Activated CD4-positive, alpha-beta T cell treated with anti-CD3 and anti-CD28 coated beads, Interleukin-2, amount 10 ng/mL, durations not matched to agents 7 days and 5 days (primary cell): ENCODE measurements around the gene FAM78B. TPM values are rescaled to one million over a fixed set of nuclear protein-coding genes. Genes with fewer than 3 reads are reported as not detected.

Experiments used
- CTCF ChIA-PET: fragments of 350-600 bp; sonication (Branson Sonifier 250); formaldehyde crosslinking; loops from one replicate; lab custom pipeline; 2021; ENCODE audit warnings: antibody characterized with exemption; lab: Charles Lee
- POLR2A ChIA-PET: fragments of 350-600 bp; sonication (Branson Sonifier 250); formaldehyde crosslinking; loops from one replicate; lab custom pipeline; 2021; ENCODE audit warnings: antibody characterized with exemption; lab: Charles Lee
- DNase-seq: peaks from one replicate; pipeline ENCODE4 v3.0.0-alpha.2; 2020
- H3K27ac Mint-ChIP-seq: one replicate; pipeline ENCODE4 v1.8.0; 2021; ENCODE audit warnings: mild to moderate bottlenecking, moderate library complexity, mixed read lengths
- H3K27me3 Mint-ChIP-seq: one replicate; pipeline ENCODE4 v1.8.0; 2021; ENCODE audit warnings: mixed read lengths
- H3K36me3 Mint-ChIP-seq: one replicate; pipeline ENCODE4 v1.8.0; 2021; ENCODE audit warnings: low read depth, mixed read lengths
- H3K4me1 Mint-ChIP-seq: one replicate; pipeline ENCODE4 v1.8.0; 2021; ENCODE audit warnings: mixed read lengths
- H3K4me3 Mint-ChIP-seq: one replicate; pipeline ENCODE4 v1.8.0; 2021; ENCODE audit warnings: mild to moderate bottlenecking, moderate library complexity, mixed read lengths
- H3K9me3 Mint-ChIP-seq: one replicate; pipeline ENCODE4 v1.8.0; 2021; ENCODE audit warnings: mixed read lengths
- total RNA-seq, 2 experiments: library from RNA; stranded (reverse); gene quantifications; one replicate each; pipeline ENCODE4 v1.2.3, GENCODE V29; 2021

FAM78B gene
- total RNA-seq, 2 experiments from 2014 or later, result 0.17 to 0.35 TPM

- no peaks in the 10 kb centered on the region for H3K4me1 Mint-ChIP-seq
- no peak overlapping the region for H3K4me3 Mint-ChIP-seq
- H3K27ac Mint-ChIP-seq, result no peak overlapping the region
- ChIA-PET CTCF (no interaction called here), POLR2A (no interaction called here)
- no peaks in the 10 kb centered on the region for H3K36me3 Mint-ChIP-seq
- no peak for DNase-seq
- H3K27me3 Mint-ChIP-seq, result no peaks in the 10 kb centered on the region
- no peaks in the 10 kb centered on the region for H3K9me3 Mint-ChIP-seq
Measured at GRCh38 chr1:166155108-166155507, 11.7 kb downstream of the FAM78B start.

DNA sequence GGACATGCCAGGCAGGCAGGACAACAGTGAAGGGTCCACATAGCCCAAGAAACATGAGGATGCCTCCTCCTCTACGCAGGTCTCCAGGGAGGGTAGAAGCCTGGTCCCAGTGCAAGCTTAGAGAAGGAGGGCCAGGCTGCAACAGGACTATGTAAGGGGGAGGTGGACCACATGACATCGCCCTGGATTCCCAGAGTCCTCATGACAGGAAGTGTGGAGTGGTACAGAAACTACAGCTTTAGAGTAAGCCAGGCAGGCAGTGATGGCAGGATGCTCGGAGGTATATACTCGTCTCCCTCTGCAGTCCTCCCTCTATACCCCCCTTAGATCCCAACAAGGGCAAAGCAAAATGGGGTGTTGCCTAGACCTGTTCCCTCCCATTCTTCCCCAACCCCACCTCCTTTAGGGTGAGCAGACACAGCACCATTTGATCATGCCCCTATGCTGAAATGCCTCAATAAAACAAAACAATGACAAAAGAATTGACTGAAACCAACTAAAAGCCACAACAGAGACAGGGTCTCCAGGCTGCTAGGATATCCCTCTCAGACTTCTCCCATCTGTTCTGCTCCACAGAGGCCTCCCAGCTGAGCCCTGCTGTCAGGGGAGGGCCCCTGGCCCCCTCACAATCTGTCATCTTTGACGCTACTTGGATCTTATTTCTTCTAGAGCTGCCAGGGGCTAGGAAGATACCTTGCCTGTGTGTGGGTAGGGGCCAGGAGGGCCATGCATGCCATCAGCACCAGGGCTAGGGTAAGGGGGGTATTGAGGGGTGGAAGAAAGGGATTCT lies 13.1 kb downstream of the FAM78B start:
- POLR2A ChIA-PET, result no interaction called here
- CTCF ChIA-PET, result no interaction called here
- H3K9me3 Mint-ChIP-seq, result no peaks in the 10 kb centered on the region
- no peak for DNase-seq
- H3K4me3 Mint-ChIP-seq, result no peak overlapping the region
- no peaks in the 10 kb centered on the region for H3K36me3 Mint-ChIP-seq
- no peaks in the 10 kb centered on the region for H3K27me3 Mint-ChIP-seq
- no peaks in the 10 kb centered on the region for H3K4me1 Mint-ChIP-seq
- no peak overlapping the region for H3K27ac Mint-ChIP-seq

DNA sequence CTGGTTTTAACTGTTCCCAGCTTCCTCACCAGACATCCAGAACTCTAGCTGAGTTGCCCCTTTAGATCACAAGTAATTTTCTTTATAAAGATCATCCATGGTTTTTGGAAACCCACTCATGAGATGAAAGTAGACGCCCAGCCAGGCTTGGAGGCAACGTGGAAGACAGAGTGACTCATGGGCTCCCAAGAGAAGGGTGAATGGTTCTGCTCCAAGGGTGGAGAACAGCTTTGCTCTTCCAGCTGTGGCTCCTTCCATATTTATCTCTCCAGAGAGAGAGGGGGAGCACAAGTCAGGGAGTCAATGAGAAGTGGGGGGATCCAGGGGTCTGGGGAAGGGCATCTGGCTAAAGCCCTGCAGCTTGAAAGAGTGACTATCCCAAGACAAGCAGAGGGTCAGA lies 13.8 kb downstream of the FAM78B start:
- Mint-ChIP-seq H3K27ac (no peak overlapping the region), H3K4me1 (no peaks in the 10 kb centered on the region), H3K36me3 (no peaks in the 10 kb centered on the region), H3K4me3 (no peak overlapping the region), H3K9me3 (no peaks in the 10 kb centered on the region), H3K27me3 (no peaks in the 10 kb centered on the region)
- POLR2A ChIA-PET, result no interaction called here
- CTCF ChIA-PET, result interaction anchor here (1.6 kb wide), 1 partner anchor 9 kb away, joined by 4 read pairs; no protein-coding TSS in a partner anchor
- no peak for DNase-seq

GRCh38 chr1:166151804-166152203 lies 15.0 kb downstream of the FAM78B start:
- DNase-seq, result no peak
- POLR2A ChIA-PET, result no interaction called here
- CTCF ChIA-PET, result interaction anchor here (1.6 kb wide), 1 partner anchor 10 kb away, joined by 4 read pairs; no protein-coding TSS in a partner anchor
- no peak overlapping the region for H3K4me3 Mint-ChIP-seq
- no peaks in the 10 kb centered on the region for H3K4me1 Mint-ChIP-seq
- no peaks in the 10 kb centered on the region for H3K36me3 Mint-ChIP-seq
- no peaks in the 10 kb centered on the region for H3K27me3 Mint-ChIP-seq
- no peak overlapping the region for H3K27ac Mint-ChIP-seq
- H3K9me3 Mint-ChIP-seq, result no peaks in the 10 kb centered on the region

DNA sequence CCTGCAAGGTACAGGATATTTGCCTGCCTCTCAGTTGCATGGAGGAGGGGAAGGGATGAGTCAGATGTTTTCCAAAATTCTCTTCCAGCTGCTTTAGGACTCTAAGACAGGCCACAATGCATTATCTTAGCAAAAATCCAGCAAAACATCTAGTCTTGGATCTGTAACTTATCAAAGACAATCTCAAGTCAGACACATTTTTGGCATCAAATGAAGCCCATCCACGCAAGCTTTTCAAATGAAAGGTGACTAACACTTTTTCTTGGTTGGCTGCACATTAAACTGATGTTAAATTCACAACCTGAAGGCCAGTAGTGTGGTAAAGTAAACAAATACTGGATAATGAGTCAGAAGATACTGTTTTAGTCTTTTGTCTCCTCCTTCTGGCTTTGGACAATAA lies 21.3 kb downstream of the FAM78B start:
- POLR2A ChIA-PET, result no interaction called here

GRCh38 chr1:166141969-166142368 lies 24.8 kb downstream of the FAM78B start:
- peaks cover 2% of the 10 kb centered on the region for H3K27me3 Mint-ChIP-seq
- no peak overlapping the region for H3K4me3 Mint-ChIP-seq
- CTCF ChIA-PET, result no interaction called here
- no peaks in the 10 kb centered on the region for H3K4me1 Mint-ChIP-seq
- DNase-seq, result no peak
- no peaks in the 10 kb centered on the region for H3K36me3 Mint-ChIP-seq
- no peak overlapping the region for H3K27ac Mint-ChIP-seq
- POLR2A ChIA-PET, result interaction anchor here (0.6 kb wide), 1 partner anchor 456 kb away, joined by 3 read pairs; no protein-coding TSS in a partner anchor
- no peaks in the 10 kb centered on the region for H3K9me3 Mint-ChIP-seq

More for the DNA sequence above, 21.3 kb downstream of the FAM78B start:
- H3K4me3 Mint-ChIP-seq, result no peak overlapping the region
- peaks cover 2% of the 10 kb centered on the region for H3K27me3 Mint-ChIP-seq
- no peaks in the 10 kb centered on the region for H3K9me3 Mint-ChIP-seq
- H3K27ac Mint-ChIP-seq, result no peak overlapping the region
- DNase-seq, result no peak
- no peaks in the 10 kb centered on the region for H3K4me1 Mint-ChIP-seq
- H3K36me3 Mint-ChIP-seq, result no peaks in the 10 kb centered on the region
- CTCF ChIA-PET, result no interaction called here

DNA sequence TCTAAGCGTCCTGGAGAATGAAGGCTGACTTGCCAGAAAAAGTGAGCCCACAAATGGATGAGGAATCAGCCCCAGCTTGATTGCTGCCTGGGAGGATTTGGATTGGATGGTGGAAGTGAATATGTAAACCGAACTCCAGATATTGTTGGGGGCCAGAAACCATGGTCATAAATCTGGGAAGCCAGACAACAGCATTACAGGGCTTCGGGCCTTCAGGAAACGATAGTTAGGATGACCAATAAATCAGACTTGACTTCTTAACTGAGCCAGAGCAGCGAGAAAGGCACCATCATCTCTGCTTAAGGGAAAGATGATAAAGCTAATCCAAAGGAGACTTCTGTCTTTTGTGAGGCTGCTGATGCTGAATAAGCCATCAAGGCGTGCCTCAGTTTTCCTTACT lies 26.6 kb downstream of the FAM78B start:
- ChIA-PET POLR2A (no interaction called here), CTCF (no interaction called here)
- no peak overlapping the region for H3K4me3 Mint-ChIP-seq
- no peak for DNase-seq
- H3K4me1 Mint-ChIP-seq, result no peaks in the 10 kb centered on the region
- no peak overlapping the region for H3K27ac Mint-ChIP-seq
- no peaks in the 10 kb centered on the region for H3K9me3 Mint-ChIP-seq
- no peaks in the 10 kb centered on the region for H3K36me3 Mint-ChIP-seq
- H3K27me3 Mint-ChIP-seq, result peaks cover 4% of the 10 kb centered on the region

GRCh38 chr1:166139735-166140134 lies 27.1 kb downstream of the FAM78B start:
- Mint-ChIP-seq H3K4me1 (no peaks in the 10 kb centered on the region), H3K9me3 (no peaks in the 10 kb centered on the region), H3K4me3 (no peak overlapping the region), H3K27ac (no peak overlapping the region), H3K36me3 (no peaks in the 10 kb centered on the region), H3K27me3 (peaks cover 4% of the 10 kb centered on the region)
- ChIA-PET POLR2A (no interaction called here), CTCF (no interaction called here)
- no peak for DNase-seq

DNA sequence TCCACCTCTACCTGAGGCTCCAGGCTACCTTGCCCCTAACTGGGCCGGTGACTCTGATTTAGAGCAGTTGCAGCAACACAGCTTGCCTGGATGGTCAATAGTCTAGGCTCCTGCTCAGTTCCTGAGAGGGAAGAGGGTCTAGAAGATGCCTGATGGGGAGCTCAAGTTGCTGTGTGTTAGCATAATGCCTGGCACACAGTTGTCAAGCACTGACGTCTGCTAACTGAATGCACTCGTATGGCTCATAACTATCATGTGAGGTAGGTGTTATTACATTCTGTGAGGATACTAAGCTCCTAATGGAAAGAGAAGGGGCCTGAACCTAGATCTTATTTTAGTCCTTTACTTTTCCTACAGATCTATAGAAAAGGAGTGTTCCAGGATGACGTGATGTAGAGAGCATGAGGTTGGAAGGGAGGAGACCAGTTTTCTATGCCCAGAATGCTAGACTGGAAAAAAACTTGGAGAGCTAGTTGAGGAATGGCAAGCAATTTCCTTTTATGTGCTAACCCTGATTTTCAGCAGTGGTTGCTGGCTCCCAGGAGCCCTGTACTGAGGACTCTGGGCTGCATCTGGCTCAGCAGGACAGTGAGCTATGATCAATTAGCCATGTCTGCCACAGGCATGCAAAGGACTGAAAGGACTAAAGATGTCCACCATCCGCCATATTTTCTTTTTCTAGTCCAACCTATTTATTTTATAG lies 30.0 kb downstream of the FAM78B start:
- DNase-seq, result no peak
- Mint-ChIP-seq H3K4me3 (no peak overlapping the region), H3K27ac (no peak overlapping the region), H3K36me3 (no peaks in the 10 kb centered on the region), H3K9me3 (peaks cover 4% of the 10 kb centered on the region), H3K4me1 (no peaks in the 10 kb centered on the region), H3K27me3 (peaks cover 2% of the 10 kb centered on the region)
- ChIA-PET CTCF (no interaction called here), POLR2A (no interaction called here)

- no peak overlapping the region for H3K4me3 Mint-ChIP-seq
- peaks cover 2% of the 10 kb centered on the region for H3K27me3 Mint-ChIP-seq
- DNase-seq, result no peak
- no peak overlapping the region for H3K27ac Mint-ChIP-seq
- CTCF ChIA-PET, result no interaction called here
- H3K9me3 Mint-ChIP-seq, result peaks cover 4% of the 10 kb centered on the region
- POLR2A ChIA-PET, result no interaction called here
- H3K36me3 Mint-ChIP-seq, result no peaks in the 10 kb centered on the region
- H3K4me1 Mint-ChIP-seq, result no peaks in the 10 kb centered on the region
Measured at GRCh38 chr1:166136222-166136621, 30.6 kb downstream of the FAM78B start.

DNA sequence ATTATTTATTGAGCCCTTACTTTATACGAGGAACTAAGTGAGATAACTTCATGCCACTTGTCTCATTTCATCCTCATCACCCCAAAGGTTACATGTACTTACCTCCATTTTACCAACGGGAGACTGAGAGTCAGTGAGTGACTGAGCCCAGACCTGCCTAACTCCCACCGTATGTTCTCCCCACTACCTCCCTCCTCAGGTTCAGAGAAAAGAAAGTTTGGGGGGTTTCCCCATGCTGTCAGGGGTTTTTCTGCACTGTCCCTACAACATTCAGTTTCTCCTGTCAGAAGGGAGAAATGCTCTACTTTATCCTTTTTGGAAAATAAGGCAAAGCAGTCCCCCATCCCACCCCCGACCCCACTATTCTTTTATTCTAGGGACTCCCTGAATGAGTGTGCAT lies 32.9 kb downstream of the FAM78B start:
- H3K36me3 Mint-ChIP-seq, result no peaks in the 10 kb centered on the region
- H3K27ac Mint-ChIP-seq, result no peak overlapping the region
- H3K27me3 Mint-ChIP-seq, result peaks cover 2% of the 10 kb centered on the region
- CTCF ChIA-PET, result no interaction called here
- DNase-seq, result no peak
- no peaks in the 10 kb centered on the region for H3K4me1 Mint-ChIP-seq
- H3K9me3 Mint-ChIP-seq, result peaks cover 4% of the 10 kb centered on the region
- H3K4me3 Mint-ChIP-seq, result no peak overlapping the region
- POLR2A ChIA-PET, result no interaction called here

GRCh38 chr1:166133276-166133841 lies 33.4 kb downstream of the FAM78B start:
- no peak for DNase-seq
- Mint-ChIP-seq H3K36me3 (no peaks in the 10 kb centered on the region), H3K9me3 (peaks cover 4% of the 10 kb centered on the region), H3K27me3 (peaks cover 2% of the 10 kb centered on the region), H3K27ac (no peak overlapping the region), H3K4me1 (no peaks in the 10 kb centered on the region), H3K4me3 (no peak overlapping the region)
- ChIA-PET CTCF (no interaction called here), POLR2A (no interaction called here)

- Mint-ChIP-seq H3K9me3 (peaks cover 4% of the 10 kb centered on the region), H3K27me3 (peaks cover 2% of the 10 kb centered on the region), H3K27ac (no peak overlapping the region), H3K36me3 (no peaks in the 10 kb centered on the region), H3K4me1 (no peaks in the 10 kb centered on the region), H3K4me3 (no peak overlapping the region)
- ChIA-PET CTCF (no interaction called here), POLR2A (no interaction called here)
- DNase-seq, result no peak
Measured at GRCh38 chr1:166132496-166132895, 34.3 kb downstream of the FAM78B start.
